ENCODE data around the gene MERTK. TPM values are rescaled to one million over a fixed set of nuclear protein-coding genes. Genes with fewer than 3 reads are reported as not detected.

Gene MERTK
- total and polyA plus RNA-seq, 2 of the 13 experiments (the other 11 are each of a cell fraction or from before 2014, with no cell fraction given): 37.3 to 44.7 TPM

GRCh38 chr2:111975053-111975552, 76.7 kb downstream of the MERTK start (continued):
- TF ChIP-seq TMF1 (CRISPR knock-in tag; IDR thresholded peaks at IDR 0.05; ENCODE audit: low read depth) (no peak), BHLHE40 (IDR thresholded peaks at IDR 0.05; ENCODE audit: low read length) (peak; percentile 81), ZNF570 (CRISPR knock-in tag; IDR thresholded peaks at IDR 0.05; ENCODE audit: borderline replicate concordance) (no peak), ZBTB40 (IDR thresholded peaks at IDR 0.05) (no peak), ZBTB40 (CRISPR knock-in tag; IDR thresholded peaks at IDR 0.05) (no peak), CBX1 (IDR thresholded peaks at IDR 0.05; ENCODE audit: low read depth) (no peak), ZNF441 (CRISPR knock-in tag; IDR thresholded peaks at IDR 0.05; ENCODE audit: borderline replicate concordance) (0 out of 2 replicates have a peak, but pooled peaks have one; percentile 30), DR1 (CRISPR knock-in tag; IDR thresholded peaks at IDR 0.05) (no peak), AFF4 (CRISPR knock-in tag; IDR thresholded peaks at IDR 0.05) (no peak), SIN3A (IDR thresholded peaks at IDR 0.05; ENCODE audit: borderline replicate concordance, low read depth, low read length) (no peak), ZNF530 (CRISPR knock-in tag; IDR thresholded peaks at IDR 0.05; ENCODE audit: low read depth) (no peak), SNAPC5 (CRISPR knock-in tag; IDR thresholded peaks at IDR 0.05; ENCODE audit: borderline replicate concordance) (no peak), FOXA3 (CRISPR knock-in tag; IDR thresholded peaks at IDR 0.05) (peak; percentile 87), PHF5A (CRISPR knock-in tag; IDR thresholded peaks at IDR 0.05; ENCODE audit: low read depth, unreplicated experiment) (no peak), NFE2L2 (IDR thresholded peaks at IDR 0.05; ENCODE audit: low read length) (no peak), EED (CRISPR knock-in tag; IDR thresholded peaks at IDR 0.05) (0 out of 2 replicates have a peak, but pooled peaks have one; percentile 27), ZNF747 (CRISPR knock-in tag; IDR thresholded peaks at IDR 0.05; ENCODE audit: borderline replicate concordance) (no peak)
